ENCODE results near the gene CMIP. TPM values are rescaled to one million over a fixed set of nuclear protein-coding genes. Genes with fewer than 3 reads are reported as not detected.

The CMIP gene
- total RNA-seq, 1 donor from 2014 or later: 6.6 TPM

- peaks cover 16% of the 10 kb centered on the region for H3K4me1 ChIP-seq
- H3K27me3 Mint-ChIP-seq (ENCODE audit: insufficient read depth, low read depth): peaks cover 14% of the 10 kb centered on the region
- H4K20me1 ChIP-seq (ENCODE audit: low read depth): peaks cover 71% of the 10 kb centered on the region
- no peak overlapping the region for H3K27ac ChIP-seq
- H3K9ac ChIP-seq: no peak overlapping the region
- peaks cover 58% of the 10 kb centered on the region for H3K79me2 ChIP-seq (ENCODE audit: low read depth)
- no peaks in the 10 kb centered on the region for H3K36me3 ChIP-seq
- H3K4me3 Mint-ChIP-seq: no peak overlapping the region
- H3K27me3 ChIP-seq: no peaks in the 10 kb centered on the region
- no peak overlapping the region for H3K4me2 ChIP-seq
- no peaks in the 10 kb centered on the region for H3K9me3 ChIP-seq (ENCODE audit: low read depth)
- DNase-seq (ENCODE audit: low spot score): no peak
- H3K27ac Mint-ChIP-seq: no peak overlapping the region
- peaks cover 5% of the 10 kb centered on the region for H3F3A ChIP-seq (ENCODE audit: low read depth)
- no peak overlapping the region for H2AFZ ChIP-seq (replicated peaks)
- H3K4me3 ChIP-seq: no peak overlapping the region
- peaks cover 11% of the 10 kb centered on the region for H3K36me3 Mint-ChIP-seq
- no peak for TF ChIP-seq EZH2phosphoT487 (IDR thresholded peaks at IDR 0.05)
- no peak for TF ChIP-seq CTCF (IDR thresholded peaks at IDR 0.05)
- TF ChIP-seq EZH2 (IDR thresholded peaks at IDR 0.05): no peak
- peaks cover 15% of the 10 kb centered on the region for H3K9me3 Mint-ChIP-seq
- H3K4me1 Mint-ChIP-seq: peaks cover 28% of the 10 kb centered on the region
These were observed 111.1 kb downstream of the CMIP start for GRCh38 chr16:81555660-81556059.

GRCh38 chr16:81556715-81557284 lies 112.2 kb downstream of the CMIP start:
- Mint-ChIP-seq H3K9me3 (peaks cover 9% of the 10 kb centered on the region), H3K4me1 (peaks cover 27% of the 10 kb centered on the region), H3K27ac (no peak overlapping the region), H3K4me3 (no peak overlapping the region), H3K36me3 (peaks cover 4% of the 10 kb centered on the region), H3K27me3 (ENCODE audit: insufficient read depth, low read depth) (peaks cover 6% of the 10 kb centered on the region)
- Histone ChIP-seq H2AFZ (replicated peaks) (no peak overlapping the region), H3K27me3 (no peaks in the 10 kb centered on the region), H3K4me1 (peaks cover 16% of the 10 kb centered on the region), H3K36me3 (no peaks in the 10 kb centered on the region), H3K4me3 (no peak overlapping the region), H3K9ac (no peak overlapping the region), H3K79me2 (ENCODE audit: low read depth) (peaks cover 65% of the 10 kb centered on the region), H3K4me2 (no peak overlapping the region), H4K20me1 (ENCODE audit: low read depth) (peaks cover 80% of the 10 kb centered on the region), H3F3A (ENCODE audit: low read depth) (peaks cover 5% of the 10 kb centered on the region), H3K27ac (no peak overlapping the region), H3K9me3 (ENCODE audit: low read depth) (no peaks in the 10 kb centered on the region)
- no peak for TF ChIP-seq CTCF (IDR thresholded peaks at IDR 0.05)
- TF ChIP-seq EZH2 (IDR thresholded peaks at IDR 0.05): no peak
- TF ChIP-seq EZH2phosphoT487 (IDR thresholded peaks at IDR 0.05): no peak
- no peak for DNase-seq (ENCODE audit: low spot score)

- TF ChIP-seq EZH2phosphoT487 (IDR thresholded peaks at IDR 0.05) (no peak), CTCF (IDR thresholded peaks at IDR 0.05) (no peak), EZH2 (IDR thresholded peaks at IDR 0.05) (no peak)
- no peak overlapping the region for H3K9ac ChIP-seq
- peaks cover 89% of the 10 kb centered on the region for H4K20me1 ChIP-seq (ENCODE audit: low read depth)
- peaks cover 3% of the 10 kb centered on the region for H3K36me3 Mint-ChIP-seq
- H3K27me3 ChIP-seq: no peaks in the 10 kb centered on the region
- H3K9me3 ChIP-seq (ENCODE audit: low read depth): no peaks in the 10 kb centered on the region
- no peak overlapping the region for H3K27ac Mint-ChIP-seq
- H3K9me3 Mint-ChIP-seq: peaks cover 3% of the 10 kb centered on the region
- peaks cover 16% of the 10 kb centered on the region for H3K4me1 ChIP-seq
- H3K4me3 ChIP-seq: no peak overlapping the region
- H3K4me2 ChIP-seq: no peak overlapping the region
- no peaks in the 10 kb centered on the region for H3K36me3 ChIP-seq
- no peak overlapping the region for H3K27ac ChIP-seq
- H3K27me3 Mint-ChIP-seq (ENCODE audit: insufficient read depth, low read depth): peaks cover 6% of the 10 kb centered on the region
- peaks cover 27% of the 10 kb centered on the region for H3K4me1 Mint-ChIP-seq
- peaks cover 63% of the 10 kb centered on the region for H3K79me2 ChIP-seq (ENCODE audit: low read depth)
- no peak overlapping the region for H2AFZ ChIP-seq (replicated peaks)
- DNase-seq (ENCODE audit: low spot score): no peak
- peaks cover 5% of the 10 kb centered on the region for H3F3A ChIP-seq (ENCODE audit: low read depth)
- no peak overlapping the region for H3K4me3 Mint-ChIP-seq
These were observed 113.5 kb downstream of the CMIP start for GRCh38 chr16:81558077-81558443.

All from neural progenitor cell (in vitro differentiated cells).